ENCODE measurements around the gene ARNT2. TPM values are rescaled to one million over a fixed set of nuclear protein-coding genes. Genes with fewer than 3 reads are reported as not detected.

The ARNT2 gene
- total RNA-seq, 1 experiment from 2014 or later: 3.1 TPM

DNA sequence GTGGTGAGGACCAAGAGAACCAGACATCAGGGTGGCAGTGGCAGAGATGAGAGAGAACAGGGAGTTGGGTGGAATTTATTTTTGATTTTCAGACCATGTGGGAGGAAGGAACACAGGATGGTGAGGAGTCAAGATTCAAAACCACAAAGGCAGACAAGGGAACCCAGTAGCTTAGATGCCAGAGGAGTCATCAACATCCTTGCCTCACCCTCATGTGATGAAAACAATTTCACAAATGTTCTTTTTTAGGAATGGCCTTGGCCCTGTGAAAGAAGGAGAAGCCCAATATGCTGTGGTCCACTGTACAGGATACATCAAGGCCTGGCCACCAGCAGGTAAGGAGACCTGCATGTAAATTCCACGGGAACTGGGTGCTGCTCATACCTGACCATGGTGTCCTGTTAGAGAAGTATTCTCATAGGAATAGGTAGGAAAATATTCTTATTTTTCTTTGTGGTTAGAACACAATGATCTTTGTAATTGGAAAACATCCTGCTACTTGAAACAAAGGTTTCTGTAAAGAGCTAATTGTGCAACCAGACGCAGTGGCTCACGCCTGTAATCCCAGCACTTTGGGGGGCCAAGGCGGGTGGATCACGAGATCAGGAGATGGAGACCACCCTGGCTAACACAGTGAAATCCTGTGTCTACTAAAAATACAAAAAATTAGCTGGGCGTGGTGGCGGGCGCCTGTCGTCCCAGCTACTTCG is 110.0 kb downstream of the ARNT2 start:
- peak; percentile 53 for DNase-seq (ENCODE audit: low read depth)

DNA sequence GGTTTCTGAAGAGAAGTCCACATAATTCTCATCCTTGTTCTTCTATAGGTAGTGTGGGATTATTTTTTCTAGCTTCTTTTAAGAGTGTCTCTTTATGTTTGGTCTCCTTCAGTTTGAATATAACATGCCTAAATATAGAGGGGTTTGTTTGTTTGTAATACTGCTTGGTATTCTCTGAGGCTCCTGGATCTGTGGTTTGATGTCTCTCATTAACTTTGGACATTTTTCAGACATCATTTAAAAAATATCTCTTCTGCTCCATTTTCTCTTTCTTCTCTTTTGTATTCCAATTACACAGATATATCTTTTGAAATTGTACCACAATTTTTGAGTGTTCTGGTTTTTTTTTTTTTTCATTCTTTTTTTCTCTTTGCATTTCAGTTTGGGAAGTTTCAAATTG is 113.1 kb downstream of the ARNT2 start:
- DNase-seq (ENCODE audit: low read depth): no peak

GRCh38 chr15:80518522-80518921 is 114.3 kb downstream of the ARNT2 start:
- no peak for DNase-seq (ENCODE audit: low read depth)

- no peak for DNase-seq (ENCODE audit: low read depth)
These were observed 119.6 kb downstream of the ARNT2 start for GRCh38 chr15:80523746-80524145.

DNA sequence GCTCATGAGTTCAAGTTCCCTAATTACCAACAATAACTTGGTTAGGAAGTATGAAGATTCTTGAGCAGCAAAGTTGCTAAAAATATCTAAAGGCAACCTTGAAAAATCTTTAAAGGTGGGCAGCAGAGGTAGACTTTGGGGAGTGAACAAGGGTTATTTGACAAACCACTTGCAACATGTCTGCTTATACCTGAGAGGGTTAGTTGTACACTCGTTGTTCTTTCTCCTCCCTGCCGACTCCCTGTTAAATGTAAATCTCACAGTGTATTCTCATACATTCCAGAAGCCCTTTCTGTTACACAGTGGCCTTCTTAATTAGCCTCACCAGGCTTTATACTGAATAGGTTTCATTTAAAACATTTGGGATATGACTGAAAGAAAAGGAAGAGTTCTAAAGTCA is 121.7 kb downstream of the ARNT2 start:
- DNase-seq (ENCODE audit: low read depth): no peak

- DNase-seq (ENCODE audit: low read depth): peak; percentile 75
These were observed 122.6 kb downstream of the ARNT2 start for GRCh38 chr15:80526556-80527340.

DNA sequence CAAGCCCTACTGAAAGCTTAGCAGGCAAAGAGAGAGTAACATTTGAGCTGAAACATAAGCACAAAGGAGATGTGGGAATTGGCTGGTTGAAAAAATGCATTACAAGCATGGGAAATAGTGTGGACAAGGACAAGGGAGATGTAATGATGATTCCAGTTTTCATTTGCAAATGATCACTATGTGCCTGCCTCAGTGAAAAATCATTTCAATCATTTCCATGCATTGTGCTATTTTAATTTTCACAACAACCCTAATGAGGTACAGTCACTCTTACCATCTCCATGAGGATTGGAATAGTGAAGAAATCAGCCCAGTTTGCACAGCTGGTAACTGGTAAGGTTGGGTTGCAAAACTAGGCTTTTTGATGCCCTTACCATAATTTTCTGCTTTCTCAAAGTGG is 123.2 kb downstream of the ARNT2 start:
- no peak for DNase-seq (ENCODE audit: low read depth)

- no peak for DNase-seq (ENCODE audit: low read depth)
These were observed 123.8 kb downstream of the ARNT2 start for GRCh38 chr15:80527961-80528360.

DNA sequence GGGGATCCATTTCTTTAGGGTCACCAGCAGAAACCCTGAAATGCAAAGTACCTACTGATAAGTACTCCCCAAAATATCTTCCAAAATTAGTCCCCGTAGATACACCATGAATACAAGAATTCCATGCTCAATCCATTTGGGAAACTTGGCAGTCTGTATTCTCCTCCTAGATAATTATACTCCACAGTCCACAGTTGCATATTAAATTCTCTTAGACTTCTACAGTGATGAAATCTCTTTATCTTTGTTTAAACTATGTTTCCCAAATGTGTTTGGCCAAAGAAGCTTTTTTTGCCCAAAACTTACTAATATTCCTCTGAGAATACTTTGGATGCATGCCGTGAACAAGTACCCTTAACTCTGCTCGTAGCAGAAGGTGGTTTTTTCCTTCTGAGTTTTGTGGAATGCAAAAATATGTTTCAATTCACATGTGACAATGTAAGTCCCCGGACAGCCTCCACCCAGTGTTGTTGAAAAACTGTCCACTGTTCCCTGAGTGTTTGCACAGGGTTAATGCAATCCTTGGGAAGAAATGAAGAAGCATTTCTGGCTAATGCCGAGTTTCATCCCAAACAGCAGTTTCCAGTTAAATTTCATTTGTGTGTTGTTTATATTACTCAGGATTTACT is 126.7 kb downstream of the ARNT2 start:
- DNase-seq (ENCODE audit: low read depth): no peak

DNA sequence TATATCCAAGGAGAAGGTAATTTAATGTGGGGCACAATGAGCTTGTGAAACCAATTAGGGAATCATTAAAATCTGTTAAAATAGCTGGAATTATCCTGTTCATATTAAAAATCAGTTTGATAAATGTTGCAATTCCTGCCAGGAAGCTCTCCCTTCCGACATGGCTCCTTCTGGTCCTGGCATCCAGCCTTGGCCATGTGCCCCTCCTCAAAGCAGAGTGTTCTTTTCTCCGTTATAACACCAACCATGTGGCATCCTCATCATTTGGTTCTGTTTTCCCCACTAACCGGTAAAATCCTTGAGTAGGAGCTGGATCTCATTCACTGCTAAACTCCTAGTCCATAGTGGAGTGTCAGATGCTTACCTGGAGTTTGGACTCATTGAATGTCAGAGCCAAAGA is 127.2 kb downstream of the ARNT2 start:
- DNase-seq (ENCODE audit: low read depth): no peak

- DNase-seq (ENCODE audit: low read depth): no peak
These were observed 127.6 kb downstream of the ARNT2 start for GRCh38 chr15:80531796-80532195.

- peak; percentile 47 for DNase-seq (ENCODE audit: low read depth)
These were observed 129.7 kb downstream of the ARNT2 start for GRCh38 chr15:80533790-80534333.

- no peak for DNase-seq (ENCODE audit: low read depth)
These were observed 132.0 kb downstream of the ARNT2 start for GRCh38 chr15:80536231-80536630.

DNA sequence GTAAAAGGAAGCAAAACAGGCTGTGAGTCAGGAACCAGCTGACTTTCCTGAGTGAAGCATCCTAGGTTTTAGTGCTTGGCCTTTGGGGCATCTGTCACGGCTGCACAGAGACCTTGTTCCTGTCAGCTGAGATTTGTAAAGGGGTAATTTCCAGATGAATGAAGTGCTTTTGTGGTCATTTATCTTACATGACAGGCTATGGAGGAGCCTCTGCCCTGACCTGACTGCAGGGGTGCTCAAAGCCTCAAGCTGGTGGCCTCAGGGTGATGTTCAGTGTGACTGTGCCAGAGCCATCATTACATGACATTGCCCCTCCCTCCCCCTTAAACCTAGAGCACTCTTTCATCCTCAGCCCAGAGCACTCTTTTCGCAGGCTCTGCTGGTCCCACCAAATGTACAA is 132.5 kb downstream of the ARNT2 start:
- DNase-seq (ENCODE audit: low read depth): peak; percentile 8

GRCh38 chr15:80545078-80545477 is 140.9 kb downstream of the ARNT2 start:
- DNase-seq (ENCODE audit: low read depth): no peak

GRCh38 chr15:80547264-80547663 is 143.1 kb downstream of the ARNT2 start:
- no peak for DNase-seq (ENCODE audit: low read depth)

- peak; percentile 74 for DNase-seq (ENCODE audit: low read depth)
These were observed 145.0 kb downstream of the ARNT2 start for GRCh38 chr15:80549191-80549590.

- DNase-seq (ENCODE audit: low read depth): no peak
These were observed 145.5 kb downstream of the ARNT2 start for GRCh38 chr15:80549654-80550053.

- peak; percentile 89 for DNase-seq (ENCODE audit: low read depth)
These were observed 146.2 kb downstream of the ARNT2 start for GRCh38 chr15:80550219-80550907.

- DNase-seq (ENCODE audit: low read depth): peak; percentile 58
These were observed 146.7 kb downstream of the ARNT2 start for GRCh38 chr15:80550908-80551260.

DNA sequence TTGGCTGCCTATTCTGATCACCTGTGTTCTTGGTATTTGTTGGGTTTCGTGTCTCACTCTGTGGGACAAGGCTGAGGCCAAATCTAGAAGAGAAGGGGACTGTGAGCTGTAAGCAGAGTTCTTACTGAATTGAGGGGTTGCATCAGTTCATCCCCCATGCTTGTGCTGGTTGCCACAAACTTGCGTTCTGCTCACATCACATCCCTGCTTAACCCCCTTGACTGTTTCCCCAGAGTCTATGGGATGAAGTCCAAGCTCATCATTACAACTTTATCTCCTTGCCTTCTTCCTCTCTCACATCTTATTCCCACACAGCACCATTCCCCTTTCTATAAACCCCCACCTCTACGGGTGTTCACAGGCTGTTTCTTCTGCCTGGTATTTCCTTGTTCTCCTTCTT is 147.2 kb downstream of the ARNT2 start:
- no peak for DNase-seq (ENCODE audit: low read depth)

DNA sequence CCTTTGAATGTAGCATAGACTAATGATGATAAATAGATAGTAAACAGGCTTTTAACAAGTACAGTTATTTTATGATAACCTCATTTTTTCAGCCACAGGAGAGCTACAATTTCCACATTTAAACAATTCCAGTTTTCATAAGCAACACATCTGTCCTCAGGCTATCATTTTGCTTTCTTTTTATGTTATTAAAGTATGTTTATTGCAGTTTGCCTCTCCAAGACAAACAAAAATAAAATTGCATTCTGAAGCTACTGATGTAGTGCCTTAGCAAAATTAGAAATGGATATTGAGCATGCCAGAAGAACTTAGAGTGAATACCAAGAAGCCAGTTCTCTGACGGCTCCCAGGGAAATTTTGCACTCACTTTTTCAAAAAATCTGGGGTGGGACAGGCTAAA is 150.4 kb downstream of the ARNT2 start:
- DNase-seq (ENCODE audit: low read depth): no peak
